GM19467 (cell line): Measurements from ENCODE around the gene IMPG2.

Experiments used
- ATAC-seq: cut with Tn5 transposase; IDR thresholded peaks from one replicate; pipeline ENCODE4 v1.9.1; 2021; ENCODE audit warnings: mild to moderate bottlenecking, moderate library complexity; ENCODE audit not compliant: unreplicated experiment

The IMPG2 gene

GRCh38 chr3:101189796-101190195 is 130.6 kb downstream of the IMPG2 start:
- no peak for ATAC-seq

GRCh38 chr3:101189176-101189575 is 131.2 kb downstream of the IMPG2 start:
- no peak for ATAC-seq

- ATAC-seq = no peak
Measured at GRCh38 chr3:101185341-101185740, 135.0 kb downstream of the IMPG2 start.

- ATAC-seq = no peak
Measured at GRCh38 chr3:101184111-101184510, 136.3 kb downstream of the IMPG2 start.

- ATAC-seq = no peak
Measured at GRCh38 chr3:101183151-101183550, 137.2 kb downstream of the IMPG2 start.

GRCh38 chr3:101182734-101183133 is 137.6 kb downstream of the IMPG2 start:
- ATAC-seq = no peak

GRCh38 chr3:101181801-101182200 is 138.6 kb downstream of the IMPG2 start:
- ATAC-seq = no peak

GRCh38 chr3:101179637-101180036 is 140.7 kb downstream of the IMPG2 start:
- ATAC-seq = no peak

GRCh38 chr3:101177577-101177976 is 142.8 kb downstream of the IMPG2 start:
- no peak for ATAC-seq
